ENCODE data around the gene SMOC2. TPM values are rescaled to one million over a fixed set of nuclear protein-coding genes. Genes with fewer than 3 reads are reported as not detected.

The SMOC2 gene
- total RNA-seq, 1 donor from 2014 or later: not detected

GRCh38 chr6:168469521-168469920, 28.5 kb downstream of the SMOC2 start:
- Histone ChIP-seq H3K27me3 (ENCODE audit: control insufficient read depth, insufficient read depth, low read length) (no peaks in the 10 kb centered on the region), H3K36me3 (ENCODE audit: control insufficient read depth, insufficient read depth, low read length) (no peaks in the 10 kb centered on the region), H3K4me3 (ENCODE audit: low read depth, low read length) (no peak overlapping the region)
- no peak for TF ChIP-seq CTCF (IDR thresholded peaks at IDR 0.05; ENCODE audit: insufficient read depth, low read length, poor library complexity, severe bottlenecking)
- DNase-seq (ENCODE audit: low read depth): no peak

GRCh38 chr6:168469926-168470325, 28.9 kb downstream of the SMOC2 start:
- TF ChIP-seq CTCF (IDR thresholded peaks at IDR 0.05; ENCODE audit: insufficient read depth, low read length, poor library complexity, severe bottlenecking): no peak
- DNase-seq (ENCODE audit: low read depth): no peak
- Histone ChIP-seq H3K36me3 (ENCODE audit: control insufficient read depth, insufficient read depth, low read length) (no peaks in the 10 kb centered on the region), H3K4me3 (ENCODE audit: low read depth, low read length) (no peak overlapping the region), H3K27me3 (ENCODE audit: control insufficient read depth, insufficient read depth, low read length) (no peaks in the 10 kb centered on the region)

GRCh38 chr6:168472363-168472762, 31.4 kb downstream of the SMOC2 start:
- no peak for DNase-seq (ENCODE audit: low read depth)
- TF ChIP-seq CTCF (IDR thresholded peaks at IDR 0.05; ENCODE audit: insufficient read depth, low read length, poor library complexity, severe bottlenecking): no peak
- Histone ChIP-seq H3K27me3 (ENCODE audit: control insufficient read depth, insufficient read depth, low read length) (no peaks in the 10 kb centered on the region), H3K36me3 (ENCODE audit: control insufficient read depth, insufficient read depth, low read length) (no peaks in the 10 kb centered on the region), H3K4me3 (ENCODE audit: low read depth, low read length) (no peak overlapping the region)

GRCh38 chr6:168473197-168473596, 32.2 kb downstream of the SMOC2 start:
- TF ChIP-seq CTCF (IDR thresholded peaks at IDR 0.05; ENCODE audit: insufficient read depth, low read length, poor library complexity, severe bottlenecking): no peak
- Histone ChIP-seq H3K4me3 (ENCODE audit: low read depth, low read length) (no peak overlapping the region), H3K27me3 (ENCODE audit: control insufficient read depth, insufficient read depth, low read length) (no peaks in the 10 kb centered on the region), H3K36me3 (ENCODE audit: control insufficient read depth, insufficient read depth, low read length) (no peaks in the 10 kb centered on the region)
- DNase-seq (ENCODE audit: low read depth): no peak

GRCh38 chr6:168475188-168476013, 34.4 kb downstream of the SMOC2 start:
- Histone ChIP-seq H3K36me3 (ENCODE audit: control insufficient read depth, insufficient read depth, low read length) (no peaks in the 10 kb centered on the region), H3K4me3 (ENCODE audit: low read depth, low read length) (no peak overlapping the region), H3K27me3 (ENCODE audit: control insufficient read depth, insufficient read depth, low read length) (no peaks in the 10 kb centered on the region)
- no peak for TF ChIP-seq CTCF (IDR thresholded peaks at IDR 0.05; ENCODE audit: insufficient read depth, low read length, poor library complexity, severe bottlenecking)
- DNase-seq (ENCODE audit: low read depth): no peak

- Histone ChIP-seq H3K27me3 (ENCODE audit: control insufficient read depth, insufficient read depth, low read length) (no peaks in the 10 kb centered on the region), H3K4me3 (ENCODE audit: low read depth, low read length) (no peak overlapping the region), H3K36me3 (ENCODE audit: control insufficient read depth, insufficient read depth, low read length) (no peaks in the 10 kb centered on the region)
- TF ChIP-seq CTCF (IDR thresholded peaks at IDR 0.05; ENCODE audit: insufficient read depth, low read length, poor library complexity, severe bottlenecking): no peak
- DNase-seq (ENCODE audit: low read depth): no peak
Measured at GRCh38 chr6:168479421-168479820, 38.4 kb downstream of the SMOC2 start.

All from kidney epithelial cell (primary cell).